GM15510 (cell line): ENCODE results near the gene HDAC2.

ENCODE experiments used
- POLR2A ChIP-seq: IDR thresholded peaks from 3 replicates; pipeline ENCODE4 v1.6.1; 2011; ENCODE audit warnings: borderline replicate concordance; ENCODE audit not compliant: insufficient read length; ENCODE audit errors: extremely low read depth

Gene HDAC2

GRCh38 chr6:113970805-113971676 lies at the start of gene HDAC2:
TSS of gene HDAC2 (minus strand) at chr6:113971148. CDS start at chr6:113970908, 240 bp downstream.
- peak; percentile 74 for TF ChIP-seq POLR2A

GRCh38 chr6:114020196-114020595 lies 49.2 kb upstream of the HDAC2 start:
- no peak for TF ChIP-seq POLR2A

GRCh38 chr6:114010540-114010939 lies 39.6 kb upstream of the HDAC2 start:
- no peak for TF ChIP-seq POLR2A

GRCh38 chr6:114009192-114009591 lies 38.2 kb upstream of the HDAC2 start:
- TF ChIP-seq POLR2A, result no peak

- no peak for TF ChIP-seq POLR2A
Measured at GRCh38 chr6:114008331-114008730, 37.4 kb upstream of the HDAC2 start.

GRCh38 chr6:114007516-114007915 lies 36.6 kb upstream of the HDAC2 start:
- no peak for TF ChIP-seq POLR2A

GRCh38 chr6:114001354-114001753 lies 30.4 kb upstream of the HDAC2 start:
- no peak for TF ChIP-seq POLR2A

- TF ChIP-seq POLR2A, result no peak
Measured at GRCh38 chr6:114000069-114000468, 29.1 kb upstream of the HDAC2 start.

GRCh38 chr6:113999284-113999683 lies 28.3 kb upstream of the HDAC2 start:
- TF ChIP-seq POLR2A, result no peak

GRCh38 chr6:113998811-113999210 lies 27.9 kb upstream of the HDAC2 start:
- TF ChIP-seq POLR2A, result no peak

- TF ChIP-seq POLR2A, result no peak
Measured at GRCh38 chr6:113997116-113997515, 26.2 kb upstream of the HDAC2 start.

GRCh38 chr6:113995634-113996033 lies 24.7 kb upstream of the HDAC2 start:
- no peak for TF ChIP-seq POLR2A

GRCh38 chr6:113994934-113995342 lies 24.0 kb upstream of the HDAC2 start:
- no peak for TF ChIP-seq POLR2A

- TF ChIP-seq POLR2A, result no peak
Measured at GRCh38 chr6:113989675-113990074, 18.7 kb upstream of the HDAC2 start.

- no peak for TF ChIP-seq POLR2A
Measured at GRCh38 chr6:113982055-113982550, 11.2 kb upstream of the HDAC2 start.

- no peak for TF ChIP-seq POLR2A
Measured at GRCh38 chr6:113980937-113981554, 10.1 kb upstream of the HDAC2 start.
